SK-N-MC (cell line): Measurements from ENCODE around the gene UBE3A.
"Not testable (repeated sequence)": the region's sequence is repeated elsewhere in the genome, so short reads cannot be mapped to it uniquely, and the experiment has no call there.

Experiments used
- DNase-seq: peaks from one replicate; pipeline ENCODE4 v3.0.0-alpha.2; 2011; ENCODE audit warnings: low read depth, low spot score
- H3K27ac ChIP-seq: fragments of 200-600 bp; sonication (generic); 2 replicates; pipeline ENCODE4 v1.5.1; 2016; ENCODE audit warnings: mixed run types
- H3K36me3 ChIP-seq: fragments of 200-600 bp; sonication (generic); 2 replicates; pipeline ENCODE4 v1.6.1; 2017; ENCODE audit warnings: antibody characterized with exemption, low read length, mixed read lengths; ENCODE audit not compliant: insufficient read depth
- H3K4me3 ChIP-seq: fragments of 200-600 bp; sonication (generic); 2 replicates; pipeline ENCODE4 v1.5.1; 2016
- H3K9ac ChIP-seq: fragments of 200-600 bp; sonication (generic); 2 replicates; pipeline ENCODE4 v1.8.0; 2017; ENCODE audit warnings: mixed run types, mixed read lengths; ENCODE audit not compliant: insufficient read length
- H3K9me3 ChIP-seq: fragments of 200-600 bp; sonication (generic); 2 replicates; pipeline ENCODE4 v1.6.1; 2017; ENCODE audit warnings: low read depth, mild to moderate bottlenecking, antibody characterized with exemption, low read length, moderate library complexity, mixed read lengths
- EZH2 ChIP-seq: fragments of 200-600 bp; sonication (generic); IDR thresholded peaks from one replicate; pipeline ENCODE4 v1.6.1; 2017; ENCODE audit warnings: antibody characterized with exemption
- FOXP2 ChIP-seq: optimal IDR thresholded peaks from 2 replicates; pipeline ENCODE3; 2011; ENCODE audit warnings: mild to moderate bottlenecking, moderate library complexity; ENCODE audit not compliant: insufficient read depth; ENCODE audit errors: extremely low read length, control extremely low read depth
- POLR2AphosphoS5 ChIP-seq: IDR thresholded peaks from 2 replicates; pipeline ENCODE4 v1.6.1; 2012; ENCODE audit warnings: mild to moderate bottlenecking, low read depth, low read length, borderline replicate concordance

Gene UBE3A

DNA sequence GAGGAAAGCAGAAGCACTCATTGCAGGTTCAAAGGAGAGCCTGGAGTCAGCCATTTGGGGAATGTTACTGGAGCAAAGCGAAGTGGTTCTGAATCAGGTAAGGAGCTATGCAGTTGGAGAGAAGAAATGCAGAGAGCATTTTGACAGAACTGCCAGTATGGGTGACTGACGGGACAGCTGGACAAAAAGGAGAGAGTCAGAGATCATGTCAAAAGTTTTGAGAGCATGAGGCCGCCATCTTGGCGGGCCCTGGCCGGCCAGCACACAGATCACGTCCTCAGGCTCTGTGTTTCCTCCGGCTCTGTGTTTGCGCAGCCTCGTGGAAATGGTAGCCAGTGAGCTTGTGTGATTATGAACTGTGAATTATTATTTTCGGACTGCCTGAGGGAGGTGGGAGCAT is 29.8 kb upstream of the UBE3A start:
- no peaks in the 10 kb centered on the region for H3K36me3 ChIP-seq
- TF ChIP-seq FOXP2 (no peak), EZH2 (no peak), POLR2AphosphoS5 (no peak)
- H3K4me3 ChIP-seq = no peak overlapping the region
- H3K9ac ChIP-seq = no peak overlapping the region
- DNase-seq = no peak
- no peak overlapping the region for H3K27ac ChIP-seq
- H3K9me3 ChIP-seq = no peaks in the 10 kb centered on the region

DNA sequence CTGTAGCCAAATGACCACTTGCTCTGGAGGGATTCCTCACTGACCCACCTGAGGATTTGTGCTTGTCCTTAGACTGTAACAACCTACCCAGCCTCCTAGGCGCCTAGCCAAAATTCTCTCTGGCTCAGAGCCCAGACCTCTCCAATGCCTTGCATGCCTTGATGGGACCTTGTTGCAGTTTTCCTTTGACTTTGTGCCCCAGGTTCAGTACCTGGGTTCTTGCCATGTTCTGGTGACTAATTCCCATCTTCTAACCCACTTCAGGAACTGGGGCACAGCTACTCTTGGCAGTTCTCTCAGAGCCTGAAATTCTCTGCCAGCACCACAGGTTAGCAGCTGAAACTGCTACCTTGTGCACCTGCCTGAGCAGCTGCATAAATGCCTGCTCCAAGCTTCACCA is 27.0 kb upstream of the UBE3A start:
- no peak for TF ChIP-seq EZH2
- TF ChIP-seq FOXP2 = no peak
- TF ChIP-seq POLR2AphosphoS5 = no peak

DNA sequence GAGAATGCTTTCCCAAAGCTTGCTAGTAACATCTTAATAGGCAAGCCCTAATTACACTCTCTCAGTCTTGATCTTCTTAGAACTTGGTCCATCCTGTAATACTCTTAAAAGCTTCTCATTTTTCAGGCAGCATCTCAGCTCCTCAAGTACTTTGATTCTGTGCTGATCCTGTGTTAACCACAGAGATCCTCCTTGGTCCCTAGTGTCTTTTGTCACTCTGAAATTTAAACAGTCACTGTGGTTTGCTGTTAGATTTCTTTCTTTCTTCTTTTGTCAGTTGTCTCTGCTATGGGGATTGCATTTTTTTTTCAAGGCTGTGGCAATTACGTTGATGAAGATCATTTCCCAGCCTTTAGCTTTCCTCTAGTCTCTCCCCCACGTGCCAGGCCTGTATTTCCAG is 26.0 kb upstream of the UBE3A start:
- Histone ChIP-seq H3K27ac (no peak overlapping the region), H3K36me3 (no peaks in the 10 kb centered on the region), H3K9me3 (no peaks in the 10 kb centered on the region), H3K4me3 (no peak overlapping the region), H3K9ac (no peak overlapping the region)
- DNase-seq = no peak
- TF ChIP-seq FOXP2 = no peak
- no peak for TF ChIP-seq EZH2
- no peak for TF ChIP-seq POLR2AphosphoS5

More for the DNA sequence above, 27.0 kb upstream of the UBE3A start:
- Histone ChIP-seq H3K27ac (no peak overlapping the region), H3K9me3 (no peaks in the 10 kb centered on the region), H3K36me3 (no peaks in the 10 kb centered on the region), H3K9ac (no peak overlapping the region), H3K4me3 (no peak overlapping the region)
- no peak for DNase-seq

DNA sequence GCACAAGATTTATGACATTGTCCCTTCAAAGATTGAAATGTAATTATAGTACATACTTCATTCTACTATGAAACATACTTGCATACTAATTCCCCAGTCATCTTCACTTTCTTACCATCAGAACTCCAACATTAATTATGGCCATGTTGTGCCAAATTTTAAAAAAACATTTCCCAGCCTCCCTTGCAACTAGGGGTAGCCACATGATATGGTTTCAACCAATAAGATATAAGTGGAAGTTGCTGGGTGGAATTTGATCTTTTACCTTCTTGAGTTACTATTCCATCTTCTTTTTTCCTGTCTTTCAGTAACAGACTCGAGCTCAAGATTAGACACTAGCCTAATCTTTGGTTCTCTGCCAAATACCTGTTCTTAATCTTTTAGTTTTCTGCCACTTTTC is 25.6 kb upstream of the UBE3A start:
- H3K27ac ChIP-seq = no peak overlapping the region
- no peak overlapping the region for H3K9ac ChIP-seq

DNA sequence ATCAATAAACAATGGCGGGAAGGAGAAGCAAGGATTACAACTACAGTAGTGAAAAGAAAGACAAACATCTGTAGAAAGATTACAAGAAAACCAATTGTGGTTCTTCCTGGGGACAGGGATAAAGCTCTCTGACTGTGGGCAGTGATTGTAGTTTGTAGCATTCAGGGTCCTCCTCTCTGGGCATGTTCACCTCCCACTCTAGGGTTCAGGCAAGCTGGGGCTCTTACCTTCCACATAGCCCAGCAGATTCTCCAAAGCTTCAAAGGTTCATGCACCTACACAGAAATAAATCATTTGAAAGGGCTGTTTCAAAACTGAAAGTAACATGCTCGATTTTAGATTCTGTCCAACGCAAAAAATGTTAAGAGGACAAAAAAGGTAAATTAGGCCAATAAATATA is 17.4 kb upstream of the UBE3A start:
- Histone ChIP-seq H3K9ac (no peak overlapping the region), H3K4me3 (no peak overlapping the region), H3K27ac (no peak overlapping the region), H3K9me3 (no peaks in the 10 kb centered on the region), H3K36me3 (no peaks in the 10 kb centered on the region)
- no peak for TF ChIP-seq POLR2AphosphoS5
- TF ChIP-seq EZH2 = no peak
- TF ChIP-seq FOXP2 = no peak
- DNase-seq = no peak

More for the DNA sequence above, 25.6 kb upstream of the UBE3A start:
- Histone ChIP-seq H3K9me3 (no peaks in the 10 kb centered on the region), H3K4me3 (no peak overlapping the region), H3K36me3 (no peaks in the 10 kb centered on the region)
- TF ChIP-seq FOXP2 = no peak
- TF ChIP-seq POLR2AphosphoS5 = no peak
- no peak for TF ChIP-seq EZH2
- DNase-seq = no peak

DNA sequence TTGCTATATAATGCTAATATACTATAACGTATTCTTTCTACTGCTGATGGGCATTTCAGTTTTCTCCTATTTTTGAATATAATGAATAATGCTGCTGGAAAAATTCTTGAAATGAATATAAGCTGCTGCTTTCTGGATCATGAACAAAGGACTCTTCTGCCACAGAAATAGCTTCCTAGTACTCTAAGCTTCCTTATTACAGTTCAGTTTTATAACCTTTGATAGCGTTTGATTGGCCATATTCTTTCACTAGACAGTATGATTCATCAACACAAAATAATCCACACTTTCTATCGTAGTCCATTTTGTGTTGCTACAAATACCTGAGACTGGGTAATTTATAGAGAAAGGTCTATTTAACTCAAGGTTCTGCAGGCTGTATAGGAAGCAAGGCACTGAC is 16.4 kb upstream of the UBE3A start:
- no peaks in the 10 kb centered on the region for H3K9me3 ChIP-seq
- no peak for DNase-seq
- TF ChIP-seq POLR2AphosphoS5 (no peak), EZH2 (no peak), FOXP2 (no peak)
- no peak overlapping the region for H3K27ac ChIP-seq
- no peak overlapping the region for H3K4me3 ChIP-seq
- H3K36me3 ChIP-seq = no peaks in the 10 kb centered on the region
- no peak overlapping the region for H3K9ac ChIP-seq

DNA sequence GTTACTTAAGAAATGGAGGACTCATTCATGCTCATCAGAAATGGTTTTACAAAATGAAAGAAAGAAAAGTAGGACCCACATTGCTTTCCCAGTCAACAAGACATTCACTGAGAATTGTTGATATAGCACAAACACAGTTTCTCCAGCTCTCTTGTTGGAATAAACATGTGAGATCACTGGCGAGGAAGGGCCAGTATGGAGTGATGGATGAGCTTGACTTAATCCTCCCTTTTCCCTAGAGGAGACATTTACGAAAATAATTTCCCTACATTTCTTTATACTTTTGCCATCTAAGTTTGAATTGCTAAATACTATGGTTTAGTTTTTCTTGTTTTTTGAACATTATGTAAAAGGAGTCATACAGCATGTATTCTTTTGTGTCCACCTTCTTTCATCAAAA is 15.9 kb upstream of the UBE3A start:
- TF ChIP-seq POLR2AphosphoS5 (no peak), FOXP2 (no peak), EZH2 (no peak)
- H3K27ac ChIP-seq = no peak overlapping the region
- no peaks in the 10 kb centered on the region for H3K9me3 ChIP-seq
- H3K36me3 ChIP-seq = no peaks in the 10 kb centered on the region
- DNase-seq = no peak
- no peak overlapping the region for H3K9ac ChIP-seq
- H3K4me3 ChIP-seq = no peak overlapping the region

DNA sequence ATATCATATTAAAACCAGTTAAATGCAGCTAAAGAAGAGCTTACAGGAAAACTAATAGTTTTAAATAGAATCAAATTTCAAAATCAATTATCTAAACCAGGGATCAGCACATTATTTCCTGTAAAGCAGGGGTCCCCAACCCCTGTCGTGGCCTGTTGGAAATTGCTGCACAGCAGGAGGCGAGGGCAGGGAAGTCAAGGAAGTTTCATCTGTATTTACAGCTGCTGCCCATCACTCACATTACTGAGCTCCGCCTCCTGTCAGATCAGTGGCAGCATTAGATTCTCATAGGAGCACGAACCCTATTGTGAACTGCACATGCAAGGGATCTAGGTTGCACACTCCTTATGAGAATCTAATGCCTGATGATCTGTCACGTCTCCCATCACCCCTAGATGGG is 14.4 kb upstream of the UBE3A start:
- H3K9me3 ChIP-seq, DNase-seq, H3K27ac ChIP-seq, H3K4me3 ChIP-seq, H3K36me3 ChIP-seq, H3K9ac ChIP-seq: not testable (repeated sequence)

DNA sequence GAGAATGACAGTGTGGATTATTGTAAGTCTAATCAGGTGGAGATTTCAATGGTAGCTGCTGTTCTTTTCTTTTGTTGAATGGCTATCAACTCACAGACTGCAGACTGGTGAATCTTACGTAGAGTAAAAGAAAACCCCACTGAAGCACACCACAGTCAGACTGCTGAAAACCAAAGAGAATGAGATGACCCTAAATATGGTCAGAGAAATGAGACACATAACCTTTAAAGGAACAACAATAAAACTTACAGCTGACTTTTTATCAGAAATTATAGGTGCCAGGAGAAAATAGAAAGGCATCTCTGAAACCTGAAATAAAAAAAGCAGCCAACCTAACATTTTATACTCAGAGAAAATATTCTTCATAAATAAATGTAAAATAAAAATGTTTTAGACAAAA is 12.7 kb upstream of the UBE3A start:
- no peak for DNase-seq
- H3K9ac ChIP-seq = no peak overlapping the region
- TF ChIP-seq EZH2 (no peak), POLR2AphosphoS5 (no peak), FOXP2 (no peak)
- H3K9me3 ChIP-seq = no peaks in the 10 kb centered on the region
- no peak overlapping the region for H3K4me3 ChIP-seq
- no peaks in the 10 kb centered on the region for H3K36me3 ChIP-seq
- no peak overlapping the region for H3K27ac ChIP-seq
